Measurements from ENCODE around the gene UBR3.

Gene UBR3

DNA sequence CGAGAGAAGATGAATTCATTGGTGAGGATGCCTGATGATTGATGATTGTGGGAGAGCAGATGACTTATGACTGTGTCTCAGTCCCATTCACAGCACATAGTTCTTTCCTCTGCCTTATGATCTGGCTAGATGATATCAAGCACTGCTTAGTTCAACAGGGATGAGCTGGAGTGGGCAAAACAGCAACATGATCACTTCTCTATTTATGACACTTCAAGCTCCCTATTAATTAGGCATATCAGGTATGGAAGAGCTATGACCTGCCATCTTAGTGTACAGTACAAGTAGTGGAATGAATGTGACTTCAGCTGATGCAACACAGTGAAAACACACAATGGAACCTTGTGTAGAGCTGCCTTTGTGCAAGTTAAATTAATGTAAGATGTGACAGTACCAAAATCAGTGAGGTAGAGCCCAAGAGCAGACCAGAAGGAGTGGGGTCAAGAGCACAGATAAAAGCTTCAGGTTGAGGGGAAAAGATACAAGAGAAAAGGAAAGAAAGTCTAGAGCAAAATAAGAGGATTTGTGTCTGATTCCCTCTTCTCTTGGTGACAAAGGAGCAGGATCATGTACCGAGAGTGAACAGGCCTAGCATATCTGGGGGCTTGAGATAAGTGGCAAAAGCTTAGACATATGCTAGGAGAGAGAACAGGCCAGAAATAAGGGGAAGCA lies 257.7 kb downstream of the UBR3 start:
- Mint-ChIP-seq H3K4me1 (no peaks in the 10 kb centered on the region), H3K9me3 (peaks cover 2% of the 10 kb centered on the region), H3K4me3 (no peak overlapping the region), H3K36me3 (ENCODE audit: low read depth) (peaks cover 7% of the 10 kb centered on the region), H3K27ac (no peak overlapping the region), H3K27me3 (no peaks in the 10 kb centered on the region)
- ATAC-seq (no peak), DNase-seq (no peak)

DNA sequence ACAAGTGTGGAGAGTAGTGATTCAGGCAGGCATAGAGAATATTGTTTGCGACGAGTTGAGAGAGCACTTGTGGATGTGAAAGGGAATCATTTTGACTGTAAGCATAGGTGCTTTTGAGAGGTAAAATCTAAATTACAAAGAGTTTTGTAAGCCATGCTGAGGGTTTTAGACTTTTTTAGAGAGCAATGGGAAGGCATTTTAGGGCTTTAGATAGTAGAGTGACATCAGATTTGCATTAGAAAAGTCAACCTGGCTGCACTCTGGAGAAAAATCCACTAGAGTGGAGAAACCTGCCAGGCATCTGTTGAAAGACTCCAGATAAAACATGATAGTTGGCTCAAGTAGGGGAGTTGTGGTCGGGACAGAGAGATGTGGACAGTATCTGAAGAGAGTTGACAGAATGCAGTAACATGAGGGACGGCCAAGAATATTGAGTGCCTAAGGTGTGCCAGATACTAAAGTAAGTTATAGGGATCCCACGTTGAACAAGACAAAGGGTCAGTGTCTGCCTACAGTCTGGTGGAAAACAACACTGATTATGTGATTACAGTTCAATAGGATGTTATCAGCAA lies 258.9 kb downstream of the UBR3 start:
- H3K4me3 Mint-ChIP-seq: no peak overlapping the region

DNA sequence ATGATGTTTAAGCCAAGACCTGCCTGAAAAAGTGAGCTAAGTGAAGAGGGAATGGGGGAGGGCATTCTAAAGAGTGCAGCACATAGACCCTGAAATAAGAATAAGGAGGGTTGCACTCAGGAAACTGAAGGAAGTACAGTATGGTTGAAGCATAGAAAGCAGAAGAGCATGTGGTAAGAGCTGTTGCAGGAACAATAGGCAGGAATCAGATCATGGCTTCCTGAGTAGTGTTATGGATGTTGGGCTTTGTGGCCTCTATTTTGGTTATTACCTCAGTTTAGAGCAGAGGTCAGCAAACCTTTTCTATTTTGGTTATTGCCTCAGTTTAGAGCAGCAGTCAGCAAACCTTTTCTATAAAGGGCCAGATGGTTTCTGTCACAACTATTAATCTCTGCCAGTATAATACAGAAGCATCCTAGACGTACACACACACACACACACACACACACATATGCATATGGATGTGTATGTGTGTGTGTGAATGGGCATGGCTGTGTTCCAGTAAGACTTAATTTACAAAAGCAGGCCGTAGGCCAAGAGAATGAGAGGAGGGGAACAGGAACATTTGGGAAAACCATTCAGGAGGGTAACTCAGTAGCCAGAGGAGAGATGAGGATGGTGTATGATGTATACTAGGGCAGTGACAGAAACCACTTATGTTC lies 259.6 kb downstream of the UBR3 start:
- H3K27ac Mint-ChIP-seq: no peak overlapping the region
- H3K27me3 Mint-ChIP-seq: no peaks in the 10 kb centered on the region
- ATAC-seq (no peak), DNase-seq (no peak)
- H3K4me3 Mint-ChIP-seq: no peak overlapping the region
- peaks cover 12% of the 10 kb centered on the region for H3K9me3 Mint-ChIP-seq
- H3K4me1 Mint-ChIP-seq: no peaks in the 10 kb centered on the region
- H3K36me3 Mint-ChIP-seq (ENCODE audit: low read depth): peaks cover 6% of the 10 kb centered on the region

More for the DNA sequence above, 258.9 kb downstream of the UBR3 start:
- Mint-ChIP-seq H3K9me3 (peaks cover 11% of the 10 kb centered on the region), H3K27ac (no peak overlapping the region), H3K36me3 (ENCODE audit: low read depth) (peaks cover 7% of the 10 kb centered on the region), H3K4me1 (no peaks in the 10 kb centered on the region), H3K27me3 (no peaks in the 10 kb centered on the region)
- DNase-seq: no peak
- ATAC-seq: no peak

DNA sequence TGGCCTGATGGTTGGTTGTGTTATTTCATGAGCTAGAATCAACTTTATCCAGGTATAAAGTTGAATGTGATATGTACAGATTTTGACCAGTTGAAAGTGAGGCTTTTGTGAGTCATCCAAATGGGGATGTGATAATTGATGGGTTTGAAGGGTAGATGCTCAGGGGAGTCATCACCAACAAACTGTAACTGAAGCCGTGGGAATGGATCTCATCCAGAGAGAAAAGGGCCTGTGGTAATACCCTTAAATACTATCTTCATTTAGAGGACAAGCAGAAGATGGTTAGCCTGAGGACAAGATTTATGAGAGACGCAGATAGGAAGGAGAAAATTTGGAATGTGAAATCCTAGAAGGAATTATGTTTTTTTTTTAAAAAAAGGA lies 260.1 kb downstream of the UBR3 start:
- Mint-ChIP-seq H3K4me1 (no peaks in the 10 kb centered on the region), H3K36me3 (ENCODE audit: low read depth) (peaks cover 7% of the 10 kb centered on the region), H3K27me3 (no peaks in the 10 kb centered on the region), H3K9me3 (peaks cover 15% of the 10 kb centered on the region), H3K4me3 (no peak overlapping the region), H3K27ac (no peak overlapping the region)
- no peak for DNase-seq
- ATAC-seq: no peak

DNA sequence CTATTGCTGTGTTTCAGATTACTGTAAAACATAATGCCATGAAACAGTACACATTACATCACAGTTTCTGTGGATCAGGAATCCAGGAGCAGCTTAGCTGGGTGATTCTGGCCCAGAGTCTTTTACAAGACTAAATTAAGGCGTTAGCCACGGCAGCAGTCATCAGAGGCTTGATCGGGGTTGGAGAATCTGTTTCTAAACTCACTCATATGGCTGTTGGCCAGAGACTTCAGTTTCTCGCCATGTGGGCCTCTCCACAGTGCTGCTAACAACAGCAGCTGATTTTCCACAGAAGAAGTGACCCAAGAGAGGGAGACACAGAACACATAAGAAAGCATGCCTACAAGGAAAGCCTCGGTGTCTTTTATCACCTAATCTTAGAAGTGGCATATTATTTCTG lies 261.5 kb downstream of the UBR3 start:
- DNase-seq (no peak), ATAC-seq (no peak)
- Mint-ChIP-seq H3K27ac (no peak overlapping the region), H3K4me1 (no peaks in the 10 kb centered on the region), H3K4me3 (no peak overlapping the region), H3K9me3 (peaks cover 23% of the 10 kb centered on the region), H3K27me3 (peaks cover 3% of the 10 kb centered on the region), H3K36me3 (ENCODE audit: low read depth) (peaks cover 3% of the 10 kb centered on the region)

DNA sequence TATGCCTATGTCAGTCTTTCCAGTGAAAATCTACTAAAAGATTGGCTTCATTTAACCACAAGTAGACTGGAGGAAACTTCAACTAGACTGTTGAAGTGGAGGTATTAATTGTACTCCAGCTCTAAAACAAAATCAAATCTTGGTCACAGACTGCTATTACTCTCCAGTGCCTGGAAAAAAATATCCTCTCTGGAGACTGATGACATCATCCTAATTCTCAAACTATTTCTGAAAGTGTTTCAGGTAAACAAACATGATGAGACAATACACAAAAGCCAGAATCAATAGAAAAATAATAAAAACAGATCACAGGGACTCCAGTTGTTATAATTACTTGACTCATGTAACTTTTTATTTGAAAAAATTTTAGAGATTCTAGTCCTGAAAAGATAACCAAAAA lies 263.0 kb downstream of the UBR3 start:
- Mint-ChIP-seq H3K4me3 (no peak overlapping the region), H3K4me1 (no peaks in the 10 kb centered on the region), H3K9me3 (peaks cover 23% of the 10 kb centered on the region), H3K36me3 (ENCODE audit: low read depth) (peaks cover 3% of the 10 kb centered on the region), H3K27me3 (peaks cover 3% of the 10 kb centered on the region), H3K27ac (no peak overlapping the region)
- DNase-seq (no peak), ATAC-seq (no peak)

DNA sequence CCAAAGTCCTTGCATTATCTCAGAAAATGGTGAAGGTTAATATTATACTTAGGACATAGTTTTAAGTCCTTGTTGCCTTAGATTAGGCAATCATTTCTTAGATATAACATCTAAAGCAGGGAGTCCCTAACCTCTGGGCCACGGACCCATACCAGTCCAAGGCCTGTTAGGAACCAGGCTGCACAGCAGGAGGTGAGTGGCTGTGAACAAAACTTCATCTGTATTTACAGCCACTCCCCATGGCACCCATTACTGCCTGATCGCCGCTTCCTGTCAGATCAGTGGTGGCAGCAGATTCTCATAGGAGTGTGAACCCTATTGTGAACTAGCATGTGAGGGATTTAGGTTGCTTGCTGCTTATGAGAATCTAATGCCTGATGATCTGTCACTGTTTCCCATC lies 264.2 kb downstream of the UBR3 start:
- no peak for DNase-seq
- H3K36me3 Mint-ChIP-seq (ENCODE audit: low read depth): peaks cover 3% of the 10 kb centered on the region
- H3K27ac Mint-ChIP-seq: no peak overlapping the region
- no peak for ATAC-seq
- peaks cover 3% of the 10 kb centered on the region for H3K27me3 Mint-ChIP-seq
- no peaks in the 10 kb centered on the region for H3K4me1 Mint-ChIP-seq
- H3K4me3 Mint-ChIP-seq: no peak overlapping the region
- peaks cover 23% of the 10 kb centered on the region for H3K9me3 Mint-ChIP-seq

DNA sequence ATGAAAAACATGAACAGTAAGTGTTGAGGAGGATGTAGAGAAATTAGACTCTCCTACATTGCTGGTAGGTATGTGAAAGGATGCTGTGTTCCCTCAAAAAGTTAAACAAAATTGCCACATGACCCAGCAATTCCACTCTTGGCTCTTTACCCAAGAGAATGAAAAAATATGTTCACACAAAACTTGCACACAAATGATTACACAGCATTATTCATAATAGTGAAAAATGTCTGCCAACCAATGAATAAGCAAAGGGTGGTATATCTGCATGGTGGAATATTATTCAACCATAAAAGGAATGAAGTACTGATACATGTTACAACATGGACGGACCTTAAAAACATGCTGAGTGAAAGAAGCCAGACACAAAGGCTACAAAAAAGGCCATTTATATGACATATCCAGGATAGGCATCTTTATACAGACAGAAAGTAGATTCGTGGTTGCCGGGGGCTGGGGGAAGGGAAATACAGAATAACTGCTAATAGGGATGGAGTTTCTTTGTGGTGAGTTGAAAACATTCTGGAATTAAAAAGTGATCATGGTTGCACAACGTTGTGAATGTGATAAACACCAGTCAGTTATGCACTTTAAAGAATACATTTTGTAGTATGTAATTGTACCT lies 265.3 kb downstream of the UBR3 start:
- Mint-ChIP-seq H3K4me1 (no peaks in the 10 kb centered on the region), H3K9me3 (peaks cover 23% of the 10 kb centered on the region), H3K4me3 (no peak overlapping the region), H3K27ac (no peak overlapping the region), H3K36me3 (ENCODE audit: low read depth) (peaks cover 3% of the 10 kb centered on the region), H3K27me3 (peaks cover 3% of the 10 kb centered on the region)
- DNase-seq: no peak
- no peak for ATAC-seq

DNA sequence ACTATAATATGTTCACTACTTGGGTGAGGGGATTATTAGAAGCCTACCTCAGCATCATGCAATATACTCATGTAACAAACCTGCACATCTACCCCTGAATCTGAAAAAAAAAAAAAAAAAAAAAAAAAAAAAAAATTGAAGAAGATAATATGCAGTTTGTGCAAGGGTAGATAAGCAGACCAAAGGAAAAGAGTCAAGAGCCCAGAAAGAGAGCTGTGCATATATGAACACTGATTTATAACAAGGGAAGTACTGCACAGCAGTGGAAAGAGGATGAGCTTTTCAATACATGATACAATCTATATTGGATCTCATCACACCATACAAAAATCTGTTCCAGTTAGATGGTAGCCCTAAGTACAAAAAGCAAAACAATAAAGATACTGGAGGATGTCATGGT lies 268.1 kb downstream of the UBR3 start:
- H3K27me3 Mint-ChIP-seq: peaks cover 6% of the 10 kb centered on the region

DNA sequence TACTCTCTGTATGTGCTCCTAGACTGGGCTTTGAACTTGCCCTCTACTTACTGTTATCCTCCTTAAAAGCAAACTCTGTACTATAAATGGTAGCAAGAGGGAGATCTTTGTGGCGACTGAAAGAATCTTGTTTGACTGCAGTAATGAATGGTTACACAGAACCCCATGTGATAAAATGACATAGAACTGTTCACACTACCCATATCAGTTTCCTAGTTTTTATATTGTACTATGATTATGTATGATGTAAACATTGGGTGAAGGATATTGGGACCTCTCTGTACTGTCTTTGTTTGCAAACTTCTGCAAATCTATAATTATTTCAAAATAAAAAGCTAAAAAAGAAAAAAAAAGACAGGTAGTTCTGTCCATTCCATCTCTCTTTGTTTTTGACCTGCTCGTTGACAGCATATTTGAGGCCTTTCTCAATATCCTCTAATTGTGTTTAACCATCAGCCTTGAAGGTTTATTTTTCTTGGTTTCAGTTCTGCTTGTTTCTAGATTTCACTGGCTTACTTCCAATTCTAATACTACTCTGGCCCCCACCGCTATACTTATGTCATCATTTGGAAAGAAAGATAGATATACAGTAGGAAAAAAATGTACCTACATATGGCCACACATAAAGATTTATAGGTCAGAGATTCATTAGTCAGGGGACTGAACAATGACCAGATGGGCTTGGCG lies 271.5 kb downstream of the UBR3 start:
- Mint-ChIP-seq H3K27ac (no peak overlapping the region), H3K9me3 (peaks cover 7% of the 10 kb centered on the region), H3K4me3 (no peak overlapping the region), H3K36me3 (ENCODE audit: low read depth) (no peaks in the 10 kb centered on the region), H3K4me1 (no peaks in the 10 kb centered on the region), H3K27me3 (peaks cover 4% of the 10 kb centered on the region)
- no peak for ATAC-seq
- no peak for DNase-seq

More for the DNA sequence above, 268.1 kb downstream of the UBR3 start:
- no peak overlapping the region for H3K4me3 Mint-ChIP-seq
- no peaks in the 10 kb centered on the region for H3K4me1 Mint-ChIP-seq
- DNase-seq: no peak
- no peak overlapping the region for H3K27ac Mint-ChIP-seq
- peaks cover 17% of the 10 kb centered on the region for H3K9me3 Mint-ChIP-seq
- H3K36me3 Mint-ChIP-seq (ENCODE audit: low read depth): peaks cover 3% of the 10 kb centered on the region
- no peak for ATAC-seq

DNA sequence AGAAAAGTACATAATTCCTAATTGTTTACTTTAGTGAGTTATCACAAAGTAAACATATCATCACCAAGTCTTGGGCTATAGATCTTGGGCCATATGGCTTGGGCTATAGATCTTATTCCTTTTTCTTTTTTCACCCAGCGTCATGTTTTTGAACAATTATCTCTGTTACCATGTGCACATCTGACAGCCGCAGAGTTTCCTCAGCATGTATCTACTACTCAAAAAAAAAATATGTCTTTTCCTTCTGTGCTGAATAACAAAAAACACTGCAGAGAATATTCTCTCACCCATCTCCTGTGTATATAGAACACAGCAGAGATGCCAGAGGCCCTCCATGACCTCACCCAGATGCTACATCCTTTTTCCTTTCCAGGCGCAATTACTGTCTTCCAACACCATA lies 274.5 kb downstream of the UBR3 start:
- ATAC-seq (no peak), DNase-seq (no peak)
- Mint-ChIP-seq H3K36me3 (ENCODE audit: low read depth) (no peaks in the 10 kb centered on the region), H3K4me1 (no peaks in the 10 kb centered on the region), H3K4me3 (no peak overlapping the region), H3K27ac (no peak overlapping the region), H3K9me3 (peaks cover 7% of the 10 kb centered on the region), H3K27me3 (peaks cover 7% of the 10 kb centered on the region)

DNA sequence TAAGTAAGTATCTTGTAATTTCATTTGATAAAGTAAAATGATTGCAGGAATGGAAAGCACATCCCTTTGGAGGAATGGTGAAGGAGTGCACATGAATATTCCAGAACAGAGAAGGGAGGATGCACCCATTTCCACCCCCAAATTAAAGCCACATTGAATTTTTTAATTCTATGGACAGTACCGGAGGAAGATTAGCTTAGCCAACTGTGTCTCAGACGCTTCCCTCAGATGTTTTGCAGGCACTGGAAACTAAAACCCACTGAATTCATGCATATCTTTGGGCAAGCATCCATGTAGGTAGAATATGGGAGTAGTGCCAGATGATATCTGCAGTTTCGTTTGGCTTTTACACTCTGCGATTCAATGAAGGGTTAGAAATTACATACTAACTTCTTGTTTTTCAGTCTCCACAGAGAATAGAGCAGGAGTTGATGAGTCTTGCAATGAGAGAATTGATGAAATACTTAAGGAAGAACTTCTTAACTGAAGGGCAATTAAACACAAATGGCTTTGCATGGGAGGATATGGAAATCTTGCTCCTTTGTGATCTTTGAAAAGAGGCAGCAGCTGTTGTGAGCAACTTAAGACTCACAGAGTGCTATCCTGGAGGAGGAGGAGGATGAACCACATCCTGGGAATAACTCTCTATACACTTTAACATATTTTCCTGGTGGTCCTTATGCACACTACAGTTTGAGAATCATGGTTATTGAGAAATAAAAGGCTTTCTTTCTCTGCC lies 279.0 kb downstream of the UBR3 start:
- Mint-ChIP-seq H3K27ac (no peak overlapping the region), H3K4me1 (no peaks in the 10 kb centered on the region), H3K27me3 (peaks cover 8% of the 10 kb centered on the region), H3K9me3 (peaks cover 7% of the 10 kb centered on the region), H3K36me3 (ENCODE audit: low read depth) (no peaks in the 10 kb centered on the region), H3K4me3 (no peak overlapping the region)
- no peak for ATAC-seq
- DNase-seq: no peak

DNA sequence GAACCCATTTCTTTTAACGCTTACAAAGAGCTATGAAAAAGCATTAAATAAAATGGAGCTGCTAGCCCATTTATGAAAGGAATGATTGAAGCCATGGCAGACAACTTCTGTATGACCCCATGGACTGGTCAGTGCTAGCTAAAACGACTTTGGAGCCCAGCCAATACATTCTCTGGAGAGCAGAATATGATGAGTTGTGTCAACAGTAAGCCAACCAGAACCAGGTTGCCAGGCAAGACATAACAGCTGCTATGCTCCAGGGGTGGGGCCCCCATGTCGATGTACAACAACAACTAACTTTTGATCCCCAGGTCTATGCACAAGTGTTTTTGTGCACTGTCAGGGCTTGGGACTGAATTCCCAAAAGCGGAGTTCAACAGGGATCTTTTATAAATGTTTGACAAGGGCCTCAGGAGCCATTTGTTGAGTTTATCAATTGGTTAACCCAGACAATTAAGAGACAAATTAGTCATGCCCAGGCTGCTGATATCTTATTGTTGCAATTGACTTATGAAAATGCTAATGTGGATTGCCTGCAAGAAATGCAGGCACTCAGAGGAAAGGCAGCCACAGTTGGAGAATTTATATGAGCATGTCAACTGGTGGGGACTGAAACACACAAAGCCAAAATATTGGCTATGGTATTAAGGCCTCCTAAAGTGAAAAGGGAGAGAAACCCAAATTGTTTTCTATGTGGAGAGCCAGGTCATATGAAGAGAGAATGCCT lies 286.1 kb downstream of the UBR3 start:
- H3K27me3 Mint-ChIP-seq: peaks cover 5% of the 10 kb centered on the region
- DNase-seq (no peak), ATAC-seq (no peak)
- no peaks in the 10 kb centered on the region for H3K36me3 Mint-ChIP-seq (ENCODE audit: low read depth)
- no peak overlapping the region for H3K4me3 Mint-ChIP-seq
- H3K27ac Mint-ChIP-seq: no peak overlapping the region
- no peaks in the 10 kb centered on the region for H3K4me1 Mint-ChIP-seq
- peaks cover 9% of the 10 kb centered on the region for H3K9me3 Mint-ChIP-seq

Measured in activated naive CD8-positive, alpha-beta T cell treated with anti-CD3 and anti-CD28 coated beads, Interleukin-2, amount 50 U/mL, for 24 hours (primary cell).